ENCODE data around the gene SMARCA2. TPM values are rescaled to one million over a fixed set of nuclear protein-coding genes. Genes with fewer than 3 reads are reported as not detected.

Gene SMARCA2
- total and polyA plus RNA-seq, 9 of the 15 experiments (the other 6 are each of a cell fraction or from before 2014, with no cell fraction given) = 8.0 to 34.8 (median 25.5) TPM

- no peak for TF ChIP-seq ZBTB40 (IDR thresholded peaks at IDR 0.05)
- TF ChIP-seq ZBTB40 (CRISPR knock-in tag; IDR thresholded peaks at IDR 0.05) = no peak
- no peak for TF ChIP-seq ARHGAP35 (IDR thresholded peaks at IDR 0.05; ENCODE audit: partially characterized antibody)
- TF ChIP-seq CREB3L1 (IDR thresholded peaks at IDR 0.05; ENCODE audit: borderline replicate concordance, low read depth) = no peak
- TF ChIP-seq ZNF277 (CRISPR knock-in tag; IDR thresholded peaks at IDR 0.05; ENCODE audit: borderline replicate concordance) = no peak
- TF ChIP-seq ZNF518B (CRISPR knock-in tag; IDR thresholded peaks at IDR 0.05) = no peak
- TF ChIP-seq ZNF57 (CRISPR knock-in tag; IDR thresholded peaks at IDR 0.05) = no peak
- TF ChIP-seq NKRF (IDR thresholded peaks at IDR 0.05; ENCODE audit: borderline replicate concordance) = no peak
- no peak for TF ChIP-seq ZNF408 (CRISPR knock-in tag; IDR thresholded peaks at IDR 0.05; ENCODE audit: low read depth)
These were observed 21.7 kb downstream of the SMARCA2 start (continued) for GRCh38 chr9:2036844-2037243.

Data from K562 (cell line).